GM12878 (cell line): Measurements from ENCODE around the gene PLK1. TPM values are rescaled to one million over a fixed set of nuclear protein-coding genes. Genes with fewer than 3 reads are reported as not detected.
"Not testable (repeated sequence)": the region's sequence is repeated elsewhere in the genome, so short reads cannot be mapped to it uniquely, and the experiment has no call there.

Source experiments
- ATAC-seq: fragments of 200-7000 bp; cut with Tn5 transposase; 3 replicates; pipeline ENCODE4 v1.9.1; 2020; ENCODE audit warnings: mild to moderate bottlenecking, moderate library complexity
- BruUV-seq: library from RNA; stranded (reverse); fragments of 400-500 nt; replicated peaks from 2 replicates; lab custom pipeline; 2021; lab: Mats Ljungman, UMichigan
- CTCF ChIA-PET: fragments of 300-600 bp; sonication (Branson Sonifier 250); formaldehyde crosslinking; extraction: SDS; loops from one replicate; lab custom pipeline; 2021; ENCODE audit warnings: inconsistent platforms; lab: Yijun Ruan, JAX
- POLR2A ChIA-PET: fragments of 350-600 bp; formaldehyde crosslinking; extraction: SDS; loops from one replicate; lab custom pipeline; 2021; ENCODE audit warnings: inconsistent platforms; lab: Charles Lee
- RAD21 ChIA-PET: fragments of 300-600 bp; sonication (Branson Sonifier 250); formaldehyde crosslinking; loops from one replicate; lab custom pipeline; 2023; ENCODE audit warnings: antibody characterized with exemption; ENCODE audit not compliant: unreplicated experiment; lab: Charles Lee
- SMC1A ChIA-PET: fragments of 300-600 bp; sonication (Branson Sonifier 250); formaldehyde crosslinking; loops from one replicate; lab custom pipeline; 2023; ENCODE audit not compliant: unreplicated experiment, uncharacterized antibody; lab: Charles Lee
- DNase-seq: peaks from one replicate; pipeline ENCODE4 v3.0.0-alpha.2; 2011; ENCODE audit warnings: low read depth, low spot score
- FAIRE-seq: peaks from 3 replicates; lab custom pipeline; 2011; peaks lifted over from hg19 to GRCh38; lab: Jason Lieb, UNC
- H2AFZ ChIP-seq: 2 replicates; pipeline ENCODE4 v1.6.0; 2011; ENCODE audit warnings: low read depth, low read length, control low read depth; ENCODE audit not compliant: control insufficient read depth
- H3K27ac ChIP-seq: 2 replicates; pipeline ENCODE4 v1.5.1; 2011; ENCODE audit warnings: control low read depth; ENCODE audit not compliant: control insufficient read depth, insufficient read depth
- H3K27me3 ChIP-seq, 2 experiments: replicated peaks in 1 of 2; 2 replicates each; pipeline versions ENCODE4 v1.6.0 to v1.6.1; 2011; ENCODE audit warnings: low read length in 1 of 2; ENCODE audit not compliant: control insufficient read depth in 2 of 2, insufficient read depth in 2 of 2
- H3K36me3 ChIP-seq, 2 experiments: 2 replicates each; pipeline ENCODE4 v1.5.1; 2011; ENCODE audit warnings: low read length in 1 of 2; ENCODE audit not compliant: control insufficient read depth in 2 of 2, insufficient read depth in 2 of 2
- H3K4me1 ChIP-seq: 2 replicates; pipeline ENCODE4 v1.6.1; 2011; ENCODE audit warnings: mild to moderate bottlenecking, low read length, moderate library complexity, mixed read lengths; ENCODE audit not compliant: control insufficient read depth, insufficient read depth
- H3K4me2 ChIP-seq: 2 replicates; pipeline ENCODE4 v1.6.0; 2011; ENCODE audit warnings: control low read depth; ENCODE audit not compliant: control insufficient read depth, insufficient read depth
- H3K4me3 ChIP-seq: fragments of 200-600 bp; sonication (generic); 2 replicates; pipeline ENCODE4 v1.5.1; 2016
- H3K79me2 ChIP-seq: 2 replicates; pipeline ENCODE4 v1.6.0; 2011; ENCODE audit warnings: low read length; ENCODE audit not compliant: control insufficient read depth, insufficient read depth
- H3K9ac ChIP-seq: 2 replicates; pipeline ENCODE4 v1.8.0; 2011; ENCODE audit warnings: low read length, control low read depth, mixed read lengths; ENCODE audit not compliant: control insufficient read depth, insufficient read depth
- H3K9me3 ChIP-seq: replicated peaks from 3 replicates; pipeline ENCODE4 v1.5.1; 2011; ENCODE audit warnings: mild to moderate bottlenecking, low read length; ENCODE audit not compliant: control insufficient read depth, insufficient read depth
- H4K20me1 ChIP-seq: 2 replicates; pipeline ENCODE4 v1.6.0; 2011; ENCODE audit not compliant: control insufficient read depth, insufficient read depth
- SMAD5 ChIP-seq: IDR thresholded peaks from 2 replicates; pipeline ENCODE4 v1.6.1; 2016; ENCODE audit warnings: antibody characterized with exemption, low read depth
- SUPT20H ChIP-seq: IDR thresholded peaks from 2 replicates; pipeline ENCODE4 v1.6.1; 2011; ENCODE audit warnings: low read depth, mild to moderate bottlenecking, low read length, moderate library complexity, borderline replicate concordance; ENCODE audit not compliant: control insufficient read depth
- ZBTB11 ChIP-seq: fragments of 450-650 bp; formaldehyde crosslinking; IDR thresholded peaks from 2 replicates; pipeline ENCODE4 v1.5.0; 2022; ENCODE audit warnings: mild to moderate bottlenecking, missing genetic modification characterization
- WGBS: methylation state at CpG from one replicate; pipeline ENCODE4 v1.1.6; 2016; ENCODE audit warnings: low lambda C conversion rate; ENCODE audit not compliant: insufficient replicate concordance, insufficient coverage; ENCODE audit errors: missing lambda C conversion rate; 5-methylcytosine and 5-hydroxymethylcytosine counted together
- in situ Hi-C: fragments of 300-500 bp; cut with MboI; formaldehyde crosslinking; loops from 9 replicates; pipeline ENCODE4 v1.14.3; 2018; ENCODE audit warnings: mixed read lengths
- intact Hi-C: fragments of 100-400 bp; cut with micrococcal nuclease; formaldehyde crosslinking; loops from one replicate; pipeline ENCODE4 v1.14.2; 2022; ENCODE audit not compliant: unreplicated experiment
- polyA plus RNA-seq, 11 experiments: library from polyadenylated mRNA; depleted of rRNA in 4 of 11; unstranded in 6 of 11; stranded (reverse) in 5 of 11; fragments of >200 nt; fragmentation: Nextera tagmentation in 4 of 11; fragmentation: Illumina TruSeq in 1 of 11; extraction: Ambion mirVana in 4 of 11; extraction: Trizol in 1 of 11; gene quantifications; 1 replicate in 1 of 11; 2 replicates in 10 of 11; pipeline versions ENCODE4 v1.2.1 to v1.2.3, GENCODE V29; 2011 to 2016; ENCODE audit warnings: inconsistent platforms in 2 of 11, missing spikeins in 2 of 11, low read depth in 1 of 11
- total RNA-seq, 4 experiments: library from RNA; depleted of rRNA in 3 of 4; stranded (reverse); fragments of >200 nt in 3 of 4; fragmentation: Illumina TruSeq in 1 of 4; extraction: Trizol in 1 of 4; gene quantifications; 2 replicates each; pipeline versions ENCODE4 v1.2.1 to v1.2.3, GENCODE V29; 2013 to 2021

The PLK1 gene
- total and polyA plus RNA-seq, 10 of the 15 experiments (the other 5 are each of a cell fraction or from before 2014, with no cell fraction given) = 11.3 to 191 (median 84.5) TPM

DNA sequence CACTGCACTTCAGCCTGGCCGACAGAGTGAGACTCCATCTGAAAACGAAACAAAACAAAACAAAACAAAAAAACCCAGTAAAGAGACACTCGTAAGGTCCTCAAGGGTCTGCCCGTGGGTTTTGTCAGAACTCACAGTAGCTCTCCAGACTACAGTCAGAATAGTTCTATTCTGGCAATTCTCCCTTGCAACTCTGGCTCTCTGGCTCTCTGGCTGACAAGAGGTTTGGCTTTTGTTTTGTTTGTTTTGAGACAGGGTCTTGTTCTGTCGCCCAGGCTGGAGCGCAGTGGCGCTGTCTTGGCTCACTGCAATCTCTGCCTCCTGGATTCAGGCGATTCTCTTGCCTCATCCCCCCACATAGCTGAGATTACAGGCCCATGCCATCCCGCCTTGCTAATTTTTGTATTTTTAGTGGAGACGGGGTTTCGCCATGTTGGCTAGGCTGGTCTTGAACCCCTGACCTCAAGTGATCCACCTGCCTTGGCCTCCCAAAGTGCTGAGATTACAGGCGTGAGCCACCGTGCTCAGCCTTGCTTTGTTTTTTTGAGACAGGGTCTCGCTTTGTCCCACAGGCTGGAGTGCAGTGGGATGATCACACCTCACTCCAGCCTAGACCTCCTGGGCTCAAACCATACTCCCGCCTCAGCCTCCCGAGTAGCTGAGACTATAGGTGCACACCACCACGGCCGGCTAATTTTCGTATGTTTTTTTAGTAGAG is 55.6 kb downstream of the PLK1 start (continued):
- TF ChIP-seq ZBTB11 (CRISPR knock-in tag) = no peak
- TF ChIP-seq SUPT20H = no peak
- TF ChIP-seq SMAD5 = no peak

GRCh38 chr16:23737423-23738028 is 58.8 kb downstream of the PLK1 start:
- H3K36me3 ChIP-seq, H3K9ac ChIP-seq, H3K4me3 ChIP-seq, H3K27ac ChIP-seq, BruUV-seq, H2AFZ ChIP-seq, H4K20me1 ChIP-seq, SMC1A ChIA-PET, H3K4me2 ChIP-seq, H3K27me3 ChIP-seq, H3K79me2 ChIP-seq, H3K4me1 ChIP-seq, POLR2A ChIA-PET, ATAC-seq, H3K9me3 ChIP-seq, CTCF ChIA-PET, FAIRE-seq, DNase-seq, RAD21 ChIA-PET: not testable (repeated sequence)
- in situ Hi-C loops = loop anchor here (5.0 to 10.0 kb wide), 2 partner anchors 50 to 517 kb away; partner anchors contain the start of gene CACNG3
- intact Hi-C loops = loop anchor here (5.0 kb wide), 1 partner anchor 515 kb away; no protein-coding TSS in a partner anchor
- 29% methylated on average over 1 of the region's 1 CpG for WGBS
